Measurements from ENCODE around the gene TADA2B.

Gene TADA2B

GRCh38 chr4:7025040-7025602 lies 18.1 kb upstream of the TADA2B start:
- POLR2A ChIA-PET: no interaction called here
- no peak for TF ChIP-seq CTCF (IDR thresholded peaks at IDR 0.05; ENCODE audit: control extremely low read depth, extremely low read depth, low read depth, missing control alignments)
- DNase-seq (ENCODE audit: extremely low spot score): no peak
- CTCF ChIA-PET: interaction anchor here (1.2 kb wide), 1 partner anchor 12 kb away, joined by 4 read pairs; no protein-coding TSS in a partner anchor

GRCh38 chr4:7026107-7026506 lies 17.1 kb upstream of the TADA2B start:
- no peak for DNase-seq (ENCODE audit: extremely low spot score)
- no peak for TF ChIP-seq CTCF (IDR thresholded peaks at IDR 0.05; ENCODE audit: control extremely low read depth, extremely low read depth, low read depth, missing control alignments)
- ChIA-PET CTCF (interaction anchor here (0.7 kb wide), 1 partner anchor 154 kb away, joined by 3 read pairs; no protein-coding TSS in a partner anchor), POLR2A (no interaction called here)

GRCh38 chr4:7027284-7027683 lies 15.9 kb upstream of the TADA2B start:
- no peak for TF ChIP-seq CTCF (IDR thresholded peaks at IDR 0.05; ENCODE audit: control extremely low read depth, extremely low read depth, low read depth, missing control alignments)
- ChIA-PET POLR2A (no interaction called here), CTCF (no interaction called here)
- DNase-seq (ENCODE audit: extremely low spot score): no peak

GRCh38 chr4:7027913-7028312 lies 15.3 kb upstream of the TADA2B start:
- CTCF ChIA-PET: no interaction called here
- DNase-seq (ENCODE audit: extremely low spot score): no peak
- POLR2A ChIA-PET: no interaction called here
- no peak for TF ChIP-seq CTCF (IDR thresholded peaks at IDR 0.05; ENCODE audit: control extremely low read depth, extremely low read depth, low read depth, missing control alignments)

GRCh38 chr4:7029212-7029611 lies 14.0 kb upstream of the TADA2B start:
- ChIA-PET CTCF (interaction anchor here (1.3 kb wide), 1 partner anchor 14 kb away, joined by 8 read pairs; the partner anchor contains the start of gene TADA2B), POLR2A (no interaction called here)
- no peak for DNase-seq (ENCODE audit: extremely low spot score)
- no peak for TF ChIP-seq CTCF (IDR thresholded peaks at IDR 0.05; ENCODE audit: control extremely low read depth, extremely low read depth, low read depth, missing control alignments)

- DNase-seq (ENCODE audit: extremely low spot score): no peak
- no peak for TF ChIP-seq CTCF (IDR thresholded peaks at IDR 0.05; ENCODE audit: control extremely low read depth, extremely low read depth, low read depth, missing control alignments)
- CTCF ChIA-PET: interaction anchor here (1.3 to 2.5 kb wide), 2 partner anchors 13 kb away, joined by 8 to 16 read pairs; partner anchors contain the start of gene TADA2B
- POLR2A ChIA-PET: no interaction called here
These were observed 13.3 kb upstream of the TADA2B start for GRCh38 chr4:7029921-7030320.

Measured in GM10248 (cell line).